Liver (tissue), 9 donors: ENCODE data around the gene COL23A1. TPM values are rescaled to one million over a fixed set of nuclear protein-coding genes. Genes with fewer than 3 reads are reported as not detected.
A peak's percentile ranks its signal among the peaks of the same experiment; 100 is the strongest.

ENCODE experiments used
- DNase-seq: peaks from one replicate; pipeline ENCODE4 v3.0.0-alpha.2; 2017; ENCODE audit warnings: low spot score
- H3K27ac ChIP-seq, 2 donors: one replicate each; pipeline ENCODE4 v1.7.0; 2013; ENCODE audit warnings: inconsistent platforms in 2 of 2, low read length in 2 of 2, control low read depth in 1 of 2, low read depth in 1 of 2, mild to moderate bottlenecking in 1 of 2
- H3K27me3 ChIP-seq, 4 donors: one replicate each; pipeline versions ENCODE4 v1.6.1 to v1.7.0; 2013; ENCODE audit warnings: low read length in 3 of 4, inconsistent platforms in 1 of 4, mild to moderate bottlenecking in 1 of 4, moderate library complexity in 1 of 4; ENCODE audit not compliant: control insufficient read depth in 4 of 4, insufficient read depth in 4 of 4
- H3K36me3 ChIP-seq, 4 donors: one replicate each; pipeline versions ENCODE4 v1.6.1 to v1.7.0; 2013; ENCODE audit warnings: low read length in 3 of 4, mild to moderate bottlenecking in 3 of 4, low read depth in 1 of 4, moderate library complexity in 1 of 4; ENCODE audit not compliant: control insufficient read depth in 4 of 4, insufficient read depth in 3 of 4
- H3K4me1 ChIP-seq, 4 donors: one replicate each; pipeline versions ENCODE4 v1.6.1 to v1.7.0; 2013; ENCODE audit warnings: low read length in 3 of 4, mild to moderate bottlenecking in 3 of 4, moderate library complexity in 1 of 4; ENCODE audit not compliant: control insufficient read depth in 4 of 4, insufficient read depth in 4 of 4
- H3K4me3 ChIP-seq, 3 donors: one replicate each; pipeline versions ENCODE4 v1.6.1 to v1.7.0; 2013; ENCODE audit warnings: low read length in 3 of 3, control low read depth in 1 of 3, low read depth in 1 of 3, mild to moderate bottlenecking in 1 of 3
- H3K9ac ChIP-seq, 2 donors: one replicate each; pipeline ENCODE4 v1.7.0; 2013; ENCODE audit warnings: low read length in 2 of 2, mild to moderate bottlenecking in 2 of 2, moderate library complexity in 2 of 2, control low read depth in 1 of 2, low read depth in 1 of 2
- H3K9me3 ChIP-seq, 4 donors: one replicate each; pipeline versions ENCODE4 v1.6.1 to v1.7.0; 2013; ENCODE audit warnings: low read length in 3 of 4; ENCODE audit not compliant: control insufficient read depth in 4 of 4
- ATF3 ChIP-seq: IDR thresholded peaks from 2 replicates; pipeline ENCODE4 v1.6.1; 2016; ENCODE audit warnings: antibody characterized with exemption
- CTCF ChIP-seq: fragments of 150-350 bp; IDR thresholded peaks from 2 replicates; pipeline ENCODE4 v1.5.1; 2017; ENCODE audit warnings: improper control_type of control experiment, low read depth, low read length; ENCODE audit not compliant: missing input control
- EGR1 ChIP-seq, 2 donors: IDR thresholded peaks; 2 replicates each; pipeline ENCODE4 v1.6.1; 2016 to 2018; ENCODE audit warnings: antibody characterized with exemption in 2 of 2, low read depth in 2 of 2
- FOXA1 ChIP-seq: IDR thresholded peaks from 2 replicates; pipeline ENCODE4 v1.6.1; 2016; ENCODE audit warnings: antibody characterized with exemption
- FOXA2 ChIP-seq: IDR thresholded peaks from 2 replicates; pipeline ENCODE4 v1.6.1; 2016; ENCODE audit warnings: antibody characterized with exemption
- GABPA ChIP-seq, 2 donors: IDR thresholded peaks in 1 of 2; conservative IDR thresholded peaks in 1 of 2; 2 replicates each; pipeline ENCODE4 v1.6.1; 2016; ENCODE audit warnings: antibody characterized with exemption in 2 of 2, mild to moderate bottlenecking in 1 of 2, moderate library complexity in 1 of 2
- HNF4A ChIP-seq, 2 donors: conservative IDR thresholded peaks; 2 replicates each; pipeline ENCODE4 v1.6.1; 2016; ENCODE audit warnings: antibody characterized with exemption in 2 of 2, mild to moderate bottlenecking in 2 of 2
- HNF4G ChIP-seq: IDR thresholded peaks from 2 replicates; pipeline ENCODE4 v1.6.1; 2016; ENCODE audit warnings: antibody characterized with exemption
- JUND ChIP-seq, 2 donors: IDR thresholded peaks; 2 replicates each; pipeline ENCODE4 v1.6.1; 2016; ENCODE audit warnings: antibody characterized with exemption in 2 of 2
- NR2F2 ChIP-seq: IDR thresholded peaks from 2 replicates; pipeline ENCODE4 v1.6.1; 2016; ENCODE audit warnings: antibody characterized with exemption
- RAD21 ChIP-seq, 2 donors: IDR thresholded peaks; 2 replicates each; pipeline ENCODE4 v1.6.1; 2016; ENCODE audit warnings: antibody characterized with exemption in 2 of 2, mild to moderate bottlenecking in 2 of 2
- RXRA ChIP-seq, 2 donors: IDR thresholded peaks; 2 replicates each; pipeline ENCODE4 v1.6.1; 2017 to 2018; ENCODE audit warnings: antibody characterized with exemption in 2 of 2, mild to moderate bottlenecking in 1 of 2
- SP1 ChIP-seq: IDR thresholded peaks from 2 replicates; pipeline ENCODE4 v1.6.1; 2018; ENCODE audit warnings: antibody characterized with exemption, mild to moderate bottlenecking
- TAF1 ChIP-seq: conservative IDR thresholded peaks from 2 replicates; pipeline ENCODE4 v1.6.1; 2016; ENCODE audit warnings: antibody characterized with exemption, mild to moderate bottlenecking
- YY1 ChIP-seq: IDR thresholded peaks from 2 replicates; pipeline ENCODE4 v1.6.1; 2016; ENCODE audit warnings: antibody characterized with exemption, mild to moderate bottlenecking
- WGBS: extraction: QIAGEN DNeasy Blood & Tissue Kit; methylation state at CpG from one replicate; pipeline ENCODE4 v1.1.7; 2013; 5-methylcytosine and 5-hydroxymethylcytosine counted together
- polyA plus RNA-seq, 2 donors: library from polyadenylated mRNA; stranded (reverse) in 1 of 2; unstranded in 1 of 2; fragments of 200-250 nt in 1 of 2; fragments of >200 nt in 1 of 2; fragmentation: Nextera tagmentation in 1 of 2; extraction: Ambion mirVana in 1 of 2; gene quantifications; one replicate each; pipeline versions ENCODE4 v1.2.1 to v1.2.3, GENCODE V29; 2013 to 2015
- total RNA-seq, 2 donors: library from RNA; depleted of rRNA; stranded (reverse); fragments of >200 nt; gene quantifications; one replicate each; pipeline ENCODE4 v1.2.3, GENCODE V29; 2014
- TF ChIP-seq, protein P1 (sequence below): IDR thresholded peaks from 2 replicates; pipeline ENCODE4 v1.6.1; 2016; ENCODE audit warnings: antibody characterized with exemption
- TF ChIP-seq, protein P2 (sequence below): IDR thresholded peaks from 2 replicates; pipeline ENCODE4 v1.6.1; 2016; ENCODE audit warnings: antibody characterized with exemption
- TF ChIP-seq, protein P3 (sequence below): IDR thresholded peaks from 2 replicates; pipeline ENCODE4 v1.6.1; 2016; ENCODE audit warnings: antibody characterized with exemption, mild to moderate bottlenecking
- donor health status: healthy.
- donor health status: healthy.
- donor health status: healthy.
- donor health status: healthy.
- donor health status: healthy.

The COL23A1 gene
- total and polyA plus RNA-seq, 4 donors = 0.08 to 1.4 (median 0.27) TPM

- DNase-seq = peak; percentile 81
- WGBS = under 1% methylated on average over 90 of the region's 90 CpGs
- H3K4me1 ChIP-seq = peaks cover 9 to 32% (median 29%) of the 10 kb centered on the region in 4 donors
- TF ChIP-seq FOXA1 (no peak), JUND (IDR thresholded peaks at IDR 0.05) (no peak), RXRA (IDR thresholded peaks at IDR 0.05) (peak in 1 of 2 donors; percentile 8), SP1 (no peak), TAF1 (no peak), FOXA2 (no peak), RAD21 (IDR thresholded peaks at IDR 0.05) (no peak), YY1 (peak; percentile 23), EGR1 (IDR thresholded peaks at IDR 0.05; ENCODE audit: low read depth in 2 of 2) (peak; percentile 83 to 93), NR2F2 (no peak), CTCF (no peak), GABPA (IDR thresholded peaks at IDR 0.05 in 1 of 2, conservative IDR thresholded peaks at IDR 0.05 in 1 of 2) (no peak), HNF4A (conservative IDR thresholded peaks at IDR 0.05) (peak in 1 of 2 donors; percentile 6), ATF3 (no peak), HNF4G (no peak)
- TF ChIP-seq, protein P1, sequence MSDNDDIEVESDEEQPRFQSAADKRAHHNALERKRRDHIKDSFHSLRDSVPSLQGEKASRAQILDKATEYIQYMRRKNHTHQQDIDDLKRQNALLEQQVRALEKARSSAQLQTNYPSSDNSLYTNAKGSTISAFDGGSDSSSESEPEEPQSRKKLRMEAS = no peak
- TF ChIP-seq, protein P2, sequence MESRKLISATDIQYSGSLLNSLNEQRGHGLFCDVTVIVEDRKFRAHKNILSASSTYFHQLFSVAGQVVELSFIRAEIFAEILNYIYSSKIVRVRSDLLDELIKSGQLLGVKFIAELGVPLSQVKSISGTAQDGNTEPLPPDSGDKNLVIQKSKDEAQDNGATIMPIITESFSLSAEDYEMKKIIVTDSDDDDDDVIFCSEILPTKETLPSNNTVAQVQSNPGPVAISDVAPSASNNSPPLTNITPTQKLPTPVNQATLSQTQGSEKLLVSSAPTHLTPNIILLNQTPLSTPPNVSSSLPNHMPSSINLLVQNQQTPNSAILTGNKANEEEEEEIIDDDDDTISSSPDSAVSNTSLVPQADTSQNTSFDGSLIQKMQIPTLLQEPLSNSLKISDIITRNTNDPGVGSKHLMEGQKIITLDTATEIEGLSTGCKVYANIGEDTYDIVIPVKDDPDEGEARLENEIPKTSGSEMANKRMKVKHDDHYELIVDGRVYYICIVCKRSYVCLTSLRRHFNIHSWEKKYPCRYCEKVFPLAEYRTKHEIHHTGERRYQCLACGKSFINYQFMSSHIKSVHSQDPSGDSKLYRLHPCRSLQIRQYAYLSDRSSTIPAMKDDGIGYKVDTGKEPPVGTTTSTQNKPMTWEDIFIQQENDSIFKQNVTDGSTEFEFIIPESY = no peak
- TF ChIP-seq, protein P3, sequence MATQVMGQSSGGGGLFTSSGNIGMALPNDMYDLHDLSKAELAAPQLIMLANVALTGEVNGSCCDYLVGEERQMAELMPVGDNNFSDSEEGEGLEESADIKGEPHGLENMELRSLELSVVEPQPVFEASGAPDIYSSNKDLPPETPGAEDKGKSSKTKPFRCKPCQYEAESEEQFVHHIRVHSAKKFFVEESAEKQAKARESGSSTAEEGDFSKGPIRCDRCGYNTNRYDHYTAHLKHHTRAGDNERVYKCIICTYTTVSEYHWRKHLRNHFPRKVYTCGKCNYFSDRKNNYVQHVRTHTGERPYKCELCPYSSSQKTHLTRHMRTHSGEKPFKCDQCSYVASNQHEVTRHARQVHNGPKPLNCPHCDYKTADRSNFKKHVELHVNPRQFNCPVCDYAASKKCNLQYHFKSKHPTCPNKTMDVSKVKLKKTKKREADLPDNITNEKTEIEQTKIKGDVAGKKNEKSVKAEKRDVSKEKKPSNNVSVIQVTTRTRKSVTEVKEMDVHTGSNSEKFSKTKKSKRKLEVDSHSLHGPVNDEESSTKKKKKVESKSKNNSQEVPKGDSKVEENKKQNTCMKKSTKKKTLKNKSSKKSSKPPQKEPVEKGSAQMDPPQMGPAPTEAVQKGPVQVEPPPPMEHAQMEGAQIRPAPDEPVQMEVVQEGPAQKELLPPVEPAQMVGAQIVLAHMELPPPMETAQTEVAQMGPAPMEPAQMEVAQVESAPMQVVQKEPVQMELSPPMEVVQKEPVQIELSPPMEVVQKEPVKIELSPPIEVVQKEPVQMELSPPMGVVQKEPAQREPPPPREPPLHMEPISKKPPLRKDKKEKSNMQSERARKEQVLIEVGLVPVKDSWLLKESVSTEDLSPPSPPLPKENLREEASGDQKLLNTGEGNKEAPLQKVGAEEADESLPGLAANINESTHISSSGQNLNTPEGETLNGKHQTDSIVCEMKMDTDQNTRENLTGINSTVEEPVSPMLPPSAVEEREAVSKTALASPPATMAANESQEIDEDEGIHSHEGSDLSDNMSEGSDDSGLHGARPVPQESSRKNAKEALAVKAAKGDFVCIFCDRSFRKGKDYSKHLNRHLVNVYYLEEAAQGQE = no peak
- H3K9ac ChIP-seq = peak overlapping the region; percentile 78 to 86
- no peaks in the 10 kb centered on the region for H3K9me3 ChIP-seq
- peaks cover 17 to 38% (median 30%) of the 10 kb centered on the region in 4 donors for H3K36me3 ChIP-seq
- no peaks in the 10 kb centered on the region for H3K27me3 ChIP-seq
- H3K4me3 ChIP-seq = peak overlapping the region; percentile 51 to 99 (median 97)
- peak overlapping the region; percentile 80 to 93 for H3K27ac ChIP-seq
These were observed 385.1 kb downstream of the COL23A1 start for GRCh38 chr5:178204935-178205748.
